HG03095 (cell line): Measurements from ENCODE around the gene FAM98B.
A peak's percentile ranks its signal among the peaks of the same experiment; 100 is the strongest.

Source experiments
- ATAC-seq: cut with Tn5 transposase; IDR thresholded peaks from one replicate; pipeline ENCODE4 v1.9.1; 2021; ENCODE audit warnings: moderate library complexity; ENCODE audit not compliant: unreplicated experiment

Gene FAM98B

GRCh38 chr15:38460543-38460942 lies 6.6 kb downstream of the FAM98B start:
- no peak for ATAC-seq

GRCh38 chr15:38461066-38461833 lies 7.3 kb downstream of the FAM98B start:
- peak; percentile 77 for ATAC-seq

GRCh38 chr15:38463893-38464292 lies 10.0 kb downstream of the FAM98B start:
- ATAC-seq: no peak

GRCh38 chr15:38464675-38465074 lies 10.7 kb downstream of the FAM98B start:
- no peak for ATAC-seq

- no peak for ATAC-seq
These were observed 16.9 kb downstream of the FAM98B start for GRCh38 chr15:38470816-38471215.

- ATAC-seq: no peak
These were observed 18.0 kb downstream of the FAM98B start for GRCh38 chr15:38471974-38472373.

GRCh38 chr15:38474155-38474757 lies 20.3 kb downstream of the FAM98B start:
- ATAC-seq: peak; percentile 94

- ATAC-seq: no peak
These were observed 21.4 kb downstream of the FAM98B start for GRCh38 chr15:38475361-38475760.

GRCh38 chr15:38476120-38476519 lies 22.2 kb downstream of the FAM98B start:
- ATAC-seq: no peak

GRCh38 chr15:38477637-38478036 lies 23.7 kb downstream of the FAM98B start:
- no peak for ATAC-seq

GRCh38 chr15:38479266-38479665 lies 25.3 kb downstream of the FAM98B start:
- no peak for ATAC-seq

- ATAC-seq: no peak
These were observed 25.8 kb downstream of the FAM98B start for GRCh38 chr15:38479756-38480155.

- ATAC-seq: no peak
These were observed 27.2 kb downstream of the FAM98B start for GRCh38 chr15:38481113-38481512.

- no peak for ATAC-seq
These were observed 27.8 kb downstream of the FAM98B start for GRCh38 chr15:38481761-38482160.

- ATAC-seq: no peak
These were observed 28.6 kb downstream of the FAM98B start for GRCh38 chr15:38482572-38482971.

GRCh38 chr15:38486936-38487335 lies 33.0 kb downstream of the FAM98B start:
- ATAC-seq: no peak

GRCh38 chr15:38487378-38487777 lies 33.5 kb downstream of the FAM98B start:
- ATAC-seq: no peak

- no peak for ATAC-seq
These were observed 36.5 kb downstream of the FAM98B start for GRCh38 chr15:38490242-38490922.

GRCh38 chr15:38496151-38496550 lies 42.2 kb downstream of the FAM98B start:
- no peak for ATAC-seq

GRCh38 chr15:38499651-38500050 lies 45.7 kb downstream of the FAM98B start:
- no peak for ATAC-seq

- no peak for ATAC-seq
These were observed 49.6 kb downstream of the FAM98B start for GRCh38 chr15:38503496-38503895.
